Loucy (cell line): ENCODE data around the gene SULT1C3.

Source experiments
- EZH2phosphoT487 ChIP-seq: fragments of 200-600 bp; IDR thresholded peaks from 2 replicates; pipeline ENCODE4 v1.6.1; 2018; ENCODE audit warnings: antibody characterized with exemption, mild to moderate bottlenecking, moderate library complexity, borderline replicate concordance
- TF ChIP-seq, protein P1 (sequence below): fragments of 200-600 bp; sonication (generic); conservative IDR thresholded peaks from 2 replicates; pipeline ENCODE4 v1.5.1; 2014; ENCODE audit warnings: mild to moderate bottlenecking, antibody characterized with exemption, low read length

DNA sequence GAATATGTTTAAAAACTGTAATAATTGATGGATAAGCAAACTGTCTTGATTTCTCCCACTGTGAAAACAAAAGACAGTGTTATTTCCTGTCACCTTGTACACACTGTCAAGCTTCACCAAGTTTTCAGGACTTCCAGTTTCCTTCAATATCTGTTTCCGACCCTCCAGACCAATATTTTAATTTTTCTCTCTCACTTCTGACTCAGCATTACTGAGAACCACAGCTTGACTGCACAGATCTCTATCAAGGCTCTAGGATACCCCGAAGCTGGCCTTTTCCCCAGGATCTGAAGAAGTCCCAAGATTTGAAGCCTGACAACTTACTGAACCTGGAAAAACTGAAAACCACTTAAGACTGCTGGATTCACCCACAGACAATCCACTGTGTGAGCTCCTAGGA is 13.2 kb upstream of the SULT1C3 start:
- TF ChIP-seq, protein P1, sequence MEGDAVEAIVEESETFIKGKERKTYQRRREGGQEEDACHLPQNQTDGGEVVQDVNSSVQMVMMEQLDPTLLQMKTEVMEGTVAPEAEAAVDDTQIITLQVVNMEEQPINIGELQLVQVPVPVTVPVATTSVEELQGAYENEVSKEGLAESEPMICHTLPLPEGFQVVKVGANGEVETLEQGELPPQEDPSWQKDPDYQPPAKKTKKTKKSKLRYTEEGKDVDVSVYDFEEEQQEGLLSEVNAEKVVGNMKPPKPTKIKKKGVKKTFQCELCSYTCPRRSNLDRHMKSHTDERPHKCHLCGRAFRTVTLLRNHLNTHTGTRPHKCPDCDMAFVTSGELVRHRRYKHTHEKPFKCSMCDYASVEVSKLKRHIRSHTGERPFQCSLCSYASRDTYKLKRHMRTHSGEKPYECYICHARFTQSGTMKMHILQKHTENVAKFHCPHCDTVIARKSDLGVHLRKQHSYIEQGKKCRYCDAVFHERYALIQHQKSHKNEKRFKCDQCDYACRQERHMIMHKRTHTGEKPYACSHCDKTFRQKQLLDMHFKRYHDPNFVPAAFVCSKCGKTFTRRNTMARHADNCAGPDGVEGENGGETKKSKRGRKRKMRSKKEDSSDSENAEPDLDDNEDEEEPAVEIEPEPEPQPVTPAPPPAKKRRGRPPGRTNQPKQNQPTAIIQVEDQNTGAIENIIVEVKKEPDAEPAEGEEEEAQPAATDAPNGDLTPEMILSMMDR, result no peak
- TF ChIP-seq EZH2phosphoT487, result no peak
